Keratinocyte (primary cell): ENCODE results near the gene TNXB. TPM values are rescaled to one million over a fixed set of nuclear protein-coding genes. Genes with fewer than 3 reads are reported as not detected.
A peak's percentile ranks its signal among the peaks of the same experiment; 100 is the strongest.

Source experiments
- DNase-seq: peaks from one replicate; pipeline ENCODE4 v3.0.0-alpha.2; 2011; ENCODE audit warnings: low read depth, missing footprints, low spot score
- FAIRE-seq: peaks from 2 replicates; lab custom pipeline; 2011; peaks lifted over from hg19 to GRCh38; lab: Jason Lieb, UNC
- H2AFZ ChIP-seq: 2 replicates; pipeline ENCODE4 v1.6.0; 2012; ENCODE audit warnings: low read length, control low read depth, inconsistent platforms; ENCODE audit not compliant: control insufficient read depth
- H3K27ac ChIP-seq: 2 replicates; pipeline ENCODE4 v1.5.1; 2011; ENCODE audit warnings: low read length; ENCODE audit not compliant: control insufficient read depth, insufficient read depth
- H3K27me3 ChIP-seq: 3 replicates; pipeline ENCODE4 v1.6.0; 2011; ENCODE audit warnings: low read length; ENCODE audit not compliant: control insufficient read depth, insufficient read depth; ENCODE audit errors: extremely low read depth
- H3K36me3 ChIP-seq, 2 experiments: 2 replicates in 1 of 2; 3 replicates in 1 of 2; pipeline ENCODE4 v1.5.1; 2011; ENCODE audit warnings: low read length in 2 of 2, mild to moderate bottlenecking in 1 of 2; ENCODE audit not compliant: control insufficient read depth in 2 of 2, insufficient read depth in 2 of 2; ENCODE audit errors: extremely low read depth in 1 of 2
- H3K4me1 ChIP-seq: 3 replicates; pipeline ENCODE4 v1.5.1; 2011; ENCODE audit warnings: low read length; ENCODE audit not compliant: control insufficient read depth, insufficient read depth; ENCODE audit errors: extremely low read depth
- H3K4me2 ChIP-seq: 3 replicates; pipeline ENCODE4 v1.6.0; 2011; ENCODE audit warnings: low read depth, low read length; ENCODE audit not compliant: control insufficient read depth, insufficient read depth; ENCODE audit errors: extremely low read depth
- H3K4me3 ChIP-seq, 3 experiments: fragments of 200-600 bp in 1 of 3; sonication (generic) in 1 of 3; 2 replicates in 2 of 3; 3 replicates in 1 of 3; pipeline ENCODE4 v1.5.1; 2011 to 2016; ENCODE audit warnings: low read length in 3 of 3, mild to moderate bottlenecking in 3 of 3, control low read depth in 2 of 3, inconsistent platforms in 1 of 3, low read depth in 1 of 3, mixed read lengths in 1 of 3, mixed run types in 1 of 3, moderate library complexity in 1 of 3; ENCODE audit not compliant: control insufficient read depth in 2 of 3, insufficient read depth in 2 of 3; ENCODE audit errors: extremely low read depth in 1 of 3
- H3K79me2 ChIP-seq: 2 replicates; pipeline ENCODE4 v1.6.0; 2012; ENCODE audit warnings: low read length; ENCODE audit not compliant: control insufficient read depth, insufficient read depth
- H3K9ac ChIP-seq: 3 replicates; pipeline ENCODE4 v1.6.0; 2011; ENCODE audit warnings: low read length; ENCODE audit not compliant: control insufficient read depth, insufficient read depth; ENCODE audit errors: extremely low read depth
- H3K9me1 ChIP-seq: 3 replicates; pipeline ENCODE4 v1.6.0; 2011; ENCODE audit warnings: low read length; ENCODE audit not compliant: control insufficient read depth, insufficient read depth; ENCODE audit errors: extremely low read depth
- H3K9me3 ChIP-seq: 2 replicates; pipeline ENCODE4 v1.5.1; 2012; ENCODE audit warnings: low read depth, low read length; ENCODE audit not compliant: control insufficient read depth
- H4K20me1 ChIP-seq: 3 replicates; pipeline ENCODE4 v1.6.0; 2011; ENCODE audit warnings: low read length; ENCODE audit not compliant: control insufficient read depth, insufficient read depth; ENCODE audit errors: extremely low read depth
- EZH2 ChIP-seq: IDR thresholded peaks from one replicate; pipeline ENCODE4 v1.6.1; 2012; ENCODE audit warnings: inconsistent platforms, mild to moderate bottlenecking, low read length, moderate library complexity
- dilution Hi-C: fragments of 300-500 bp; cut with MboI; formaldehyde crosslinking; loops from one replicate; pipeline ENCODE4 v1.7.0; 2020; ENCODE audit warnings: low sequenced_read_pairs; ENCODE audit not compliant: extremely low pct_ligation_motif_present
- polyA plus RNA-seq, 5 experiments: library from polyadenylated mRNA; depleted of rRNA in 3 of 5; stranded (reverse) in 3 of 5; stranded (forward) in 1 of 5; unstranded in 1 of 5; fragments of >200 nt; gene quantifications; 1 replicate in 1 of 5; 2 replicates in 3 of 5; 3 replicates in 1 of 5; pipeline versions ENCODE4 v1.2.1 to v1.2.3, GENCODE V29; 2011 to 2012; ENCODE audit warnings: missing spikeins in 2 of 5, low read depth in 1 of 5, low replicate concordance in 1 of 5
- TF ChIP-seq, protein P1 (sequence below), 3 experiments: IDR thresholded peaks in 1 of 3; conservative IDR thresholded peaks in 1 of 3; optimal IDR thresholded peaks in 1 of 3; 2 replicates in 2 of 3; 3 replicates in 1 of 3; pipeline versions ENCODE3 to v1.5.1; 2011; ENCODE audit warnings: low read length in 3 of 3, mild to moderate bottlenecking in 3 of 3, moderate library complexity in 2 of 3, control low read depth in 1 of 3, inconsistent platforms in 1 of 3; ENCODE audit not compliant: insufficient read depth in 2 of 3; ENCODE audit errors: extremely low read depth in 1 of 3

Gene TNXB
- polyA plus RNA-seq, 1 donor (not counting 4 experiments of a cell fraction or from before 2014, with no cell fraction given), result 0.25 TPM

DNA sequence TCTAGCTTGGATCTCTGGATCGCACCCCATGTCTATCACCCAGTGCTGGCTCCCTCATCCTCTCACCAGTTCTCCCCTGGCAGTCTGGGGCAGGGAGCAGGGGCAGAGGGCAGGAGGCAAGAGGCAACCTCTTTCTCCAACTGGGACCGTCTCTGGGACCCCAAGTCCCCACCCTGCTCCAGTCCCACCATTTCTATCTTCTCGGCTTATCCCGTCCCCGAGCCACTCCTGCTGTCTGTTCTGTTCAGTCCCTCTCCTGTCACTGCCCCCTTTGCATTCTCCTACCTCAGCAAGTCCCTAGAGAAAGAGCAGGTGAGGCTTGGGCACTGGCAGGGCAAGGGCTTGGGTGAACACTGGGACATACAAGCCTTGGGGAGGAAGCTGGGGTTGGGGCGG is 625 bp upstream of the TNXB start:
- Histone ChIP-seq H4K20me1 (no peaks in the 10 kb centered on the region), H3K4me3 (no peak overlapping the region), H3K36me3 (peaks cover 2 to 8% of the 10 kb centered on the region in 2 experiments), H3K4me2 (no peak overlapping the region), H3K9ac (no peak overlapping the region), H3K79me2 (no peaks in the 10 kb centered on the region), H3K9me1 (no peaks in the 10 kb centered on the region), H3K9me3 (no peaks in the 10 kb centered on the region), H3K27ac (no peak overlapping the region), H3K27me3 (peaks cover 9% of the 10 kb centered on the region), H2AFZ (no peak overlapping the region), H3K4me1 (peaks cover 29% of the 10 kb centered on the region)
- dilution Hi-C loops, result no loop called here
- TF ChIP-seq, protein P1, sequence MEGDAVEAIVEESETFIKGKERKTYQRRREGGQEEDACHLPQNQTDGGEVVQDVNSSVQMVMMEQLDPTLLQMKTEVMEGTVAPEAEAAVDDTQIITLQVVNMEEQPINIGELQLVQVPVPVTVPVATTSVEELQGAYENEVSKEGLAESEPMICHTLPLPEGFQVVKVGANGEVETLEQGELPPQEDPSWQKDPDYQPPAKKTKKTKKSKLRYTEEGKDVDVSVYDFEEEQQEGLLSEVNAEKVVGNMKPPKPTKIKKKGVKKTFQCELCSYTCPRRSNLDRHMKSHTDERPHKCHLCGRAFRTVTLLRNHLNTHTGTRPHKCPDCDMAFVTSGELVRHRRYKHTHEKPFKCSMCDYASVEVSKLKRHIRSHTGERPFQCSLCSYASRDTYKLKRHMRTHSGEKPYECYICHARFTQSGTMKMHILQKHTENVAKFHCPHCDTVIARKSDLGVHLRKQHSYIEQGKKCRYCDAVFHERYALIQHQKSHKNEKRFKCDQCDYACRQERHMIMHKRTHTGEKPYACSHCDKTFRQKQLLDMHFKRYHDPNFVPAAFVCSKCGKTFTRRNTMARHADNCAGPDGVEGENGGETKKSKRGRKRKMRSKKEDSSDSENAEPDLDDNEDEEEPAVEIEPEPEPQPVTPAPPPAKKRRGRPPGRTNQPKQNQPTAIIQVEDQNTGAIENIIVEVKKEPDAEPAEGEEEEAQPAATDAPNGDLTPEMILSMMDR (optimal IDR thresholded peaks at IDR 0.05 in 1 of 3, IDR thresholded peaks at IDR 0.05 in 1 of 3, conservative IDR thresholded peaks at IDR 0.05 in 1 of 3; ENCODE audit: extremely low read depth in 1 of 3, insufficient read depth in 2 of 3, low read length in 3 of 3), result no peak
- TF ChIP-seq EZH2, result no peak
- DNase-seq (no peak), FAIRE-seq (no peak)

- Histone ChIP-seq H4K20me1 (no peaks in the 10 kb centered on the region), H3K9ac (no peak overlapping the region), H3K79me2 (no peaks in the 10 kb centered on the region), H3K4me3 (no peak overlapping the region), H3K9me3 (no peaks in the 10 kb centered on the region), H3K4me1 (peaks cover 19% of the 10 kb centered on the region), H3K27me3 (peaks cover 9% of the 10 kb centered on the region), H3K27ac (no peak overlapping the region), H2AFZ (no peak overlapping the region), H3K4me2 (peak overlapping the region; percentile 41), H3K9me1 (no peaks in the 10 kb centered on the region), H3K36me3 (peaks cover 2 to 5% of the 10 kb centered on the region in 2 experiments)
- no peak for FAIRE-seq
- TF ChIP-seq, protein P1 (optimal IDR thresholded peaks at IDR 0.05 in 1 of 3, IDR thresholded peaks at IDR 0.05 in 1 of 3, conservative IDR thresholded peaks at IDR 0.05 in 1 of 3; ENCODE audit: extremely low read depth in 1 of 3, insufficient read depth in 2 of 3, low read length in 3 of 3), result no peak
- TF ChIP-seq EZH2, result peak; percentile 82
- dilution Hi-C loops, result no loop called here
- DNase-seq, result no peak
Observed at GRCh38 chr6:32108727-32109113, 418 bp downstream of the TNXB start.
